ENCODE data around the gene AHR.

AHR gene

GRCh38 chr7:17312641-17313040 is 14.2 kb downstream of the AHR start:
- TF ChIP-seq, protein P1, sequence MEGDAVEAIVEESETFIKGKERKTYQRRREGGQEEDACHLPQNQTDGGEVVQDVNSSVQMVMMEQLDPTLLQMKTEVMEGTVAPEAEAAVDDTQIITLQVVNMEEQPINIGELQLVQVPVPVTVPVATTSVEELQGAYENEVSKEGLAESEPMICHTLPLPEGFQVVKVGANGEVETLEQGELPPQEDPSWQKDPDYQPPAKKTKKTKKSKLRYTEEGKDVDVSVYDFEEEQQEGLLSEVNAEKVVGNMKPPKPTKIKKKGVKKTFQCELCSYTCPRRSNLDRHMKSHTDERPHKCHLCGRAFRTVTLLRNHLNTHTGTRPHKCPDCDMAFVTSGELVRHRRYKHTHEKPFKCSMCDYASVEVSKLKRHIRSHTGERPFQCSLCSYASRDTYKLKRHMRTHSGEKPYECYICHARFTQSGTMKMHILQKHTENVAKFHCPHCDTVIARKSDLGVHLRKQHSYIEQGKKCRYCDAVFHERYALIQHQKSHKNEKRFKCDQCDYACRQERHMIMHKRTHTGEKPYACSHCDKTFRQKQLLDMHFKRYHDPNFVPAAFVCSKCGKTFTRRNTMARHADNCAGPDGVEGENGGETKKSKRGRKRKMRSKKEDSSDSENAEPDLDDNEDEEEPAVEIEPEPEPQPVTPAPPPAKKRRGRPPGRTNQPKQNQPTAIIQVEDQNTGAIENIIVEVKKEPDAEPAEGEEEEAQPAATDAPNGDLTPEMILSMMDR (IDR thresholded peaks at IDR 0.05; ENCODE audit: low read depth, low read length): no peak
- H3K4me3 ChIP-seq (ENCODE audit: low read depth, low read length): no peak overlapping the region

- H3K4me3 ChIP-seq (ENCODE audit: low read depth, low read length): no peak overlapping the region
- TF ChIP-seq, protein P1 (IDR thresholded peaks at IDR 0.05; ENCODE audit: low read depth, low read length): no peak
Observed at GRCh38 chr7:17313194-17313593, 14.7 kb downstream of the AHR start.

DNA sequence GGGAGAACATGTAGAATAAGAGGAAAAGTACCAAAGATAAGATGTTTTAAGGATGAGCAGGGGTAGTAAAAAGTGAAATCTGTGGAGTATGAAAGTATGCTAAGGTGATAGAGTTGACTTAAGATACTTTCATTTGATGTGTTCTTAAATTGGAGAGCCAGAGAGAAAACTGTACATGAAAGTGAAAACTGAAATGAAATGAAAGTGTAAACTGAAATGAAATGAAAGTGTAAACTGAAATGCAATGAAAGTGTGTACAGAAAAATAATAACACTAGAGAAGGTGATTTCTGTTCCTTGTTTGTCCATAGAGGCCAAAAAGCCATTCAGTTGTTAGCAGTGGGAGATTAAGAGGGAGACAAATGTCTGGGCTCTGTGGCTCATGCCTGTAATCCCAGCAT is 17.5 kb downstream of the AHR start:
- TF ChIP-seq, protein P1 (IDR thresholded peaks at IDR 0.05; ENCODE audit: low read depth, low read length): no peak
- no peak overlapping the region for H3K4me3 ChIP-seq (ENCODE audit: low read depth, low read length)

GRCh38 chr7:17318146-17318545 is 19.7 kb downstream of the AHR start:
- TF ChIP-seq, protein P1 (IDR thresholded peaks at IDR 0.05; ENCODE audit: low read depth, low read length): no peak
- H3K4me3 ChIP-seq (ENCODE audit: low read depth, low read length): no peak overlapping the region

DNA sequence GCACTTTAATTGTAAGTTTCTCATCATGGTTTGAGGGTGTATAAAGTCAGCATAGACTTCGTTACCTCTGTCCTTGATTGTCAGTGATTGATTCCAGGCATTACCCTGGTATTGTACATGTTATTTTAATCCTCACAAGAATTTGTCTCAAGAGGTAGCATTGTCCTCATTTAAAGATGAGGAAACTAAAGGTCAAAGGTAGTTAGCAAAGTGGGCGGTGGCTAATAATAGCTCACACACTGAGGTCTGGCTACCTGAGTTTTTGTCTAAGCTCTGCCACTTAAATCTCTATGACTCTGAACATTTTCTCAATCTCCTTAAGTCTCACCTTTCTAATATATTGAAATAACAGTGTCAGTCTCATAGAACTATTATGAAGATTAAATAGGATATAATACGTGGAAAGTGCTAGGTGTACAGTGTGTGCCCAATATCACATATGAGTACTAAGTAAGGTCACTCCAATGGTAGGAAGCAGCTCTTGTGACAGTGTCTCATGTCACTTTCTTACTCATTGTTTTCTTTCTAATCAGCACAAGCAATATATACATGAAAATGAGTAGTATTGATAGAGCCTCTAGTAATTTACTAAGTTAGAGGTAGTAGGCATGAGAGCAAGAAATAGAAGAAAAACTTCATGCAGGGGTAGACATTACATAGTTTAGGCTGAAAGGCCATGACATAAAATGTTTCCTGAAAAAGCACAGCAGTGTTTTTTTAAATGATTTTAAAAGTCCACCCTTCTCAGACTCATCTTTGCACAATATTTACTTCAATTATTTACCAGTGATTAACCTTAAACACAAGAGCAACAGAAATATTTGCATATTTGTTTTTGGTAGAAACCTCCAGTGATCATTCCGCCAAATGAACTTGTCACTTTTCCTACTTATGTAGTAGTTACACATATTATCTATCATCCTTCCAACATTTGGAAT is 21.0 kb downstream of the AHR start:
- H3K4me3 ChIP-seq (ENCODE audit: low read depth, low read length): no peak overlapping the region
- TF ChIP-seq, protein P1 (IDR thresholded peaks at IDR 0.05; ENCODE audit: low read depth, low read length): no peak

DNA sequence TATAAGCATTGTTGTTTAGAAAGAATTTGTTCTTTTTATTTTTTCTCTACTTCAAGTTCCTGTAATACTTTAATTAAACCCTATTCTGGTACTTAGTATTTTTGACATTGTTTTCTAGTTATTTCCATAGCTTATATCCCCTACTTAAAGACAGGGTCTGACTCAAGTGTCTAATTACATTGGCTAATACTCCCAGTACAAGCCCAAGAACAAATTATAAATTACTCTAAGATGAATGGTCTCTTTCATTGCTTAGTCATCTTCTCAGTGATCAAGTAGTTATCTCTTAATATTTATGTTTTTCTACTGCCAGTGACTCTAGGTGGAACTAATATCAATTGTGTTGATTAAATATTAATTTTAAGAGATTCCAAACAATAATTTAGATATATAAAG is 21.6 kb downstream of the AHR start:
- TF ChIP-seq, protein P1 (IDR thresholded peaks at IDR 0.05; ENCODE audit: low read depth, low read length): no peak
- no peak overlapping the region for H3K4me3 ChIP-seq (ENCODE audit: low read depth, low read length)

- H3K4me3 ChIP-seq (ENCODE audit: low read depth, low read length): no peak overlapping the region
- TF ChIP-seq, protein P1 (IDR thresholded peaks at IDR 0.05; ENCODE audit: low read depth, low read length): no peak
Observed at GRCh38 chr7:17320657-17321056, 22.2 kb downstream of the AHR start.

Data from WI38 (cell line).